Body of pancreas (tissue), 4 donors: ENCODE measurements around the gene LAIR2. TPM values are rescaled to one million over a fixed set of nuclear protein-coding genes. Genes with fewer than 3 reads are reported as not detected.

Experiments used
- ATAC-seq: fragments of 150-250 bp; one replicate; pipeline ENCODE4 v1.9.1; 2016
- DNase-seq, 4 donors: peaks; one replicate each; pipeline ENCODE4 v3.0.0-alpha.2; 2019
- H3K27ac ChIP-seq, 4 donors: fragments of 200-600 bp; sonication (generic); 1 replicate in 3 of 4; 2 replicates in 1 of 4; pipeline versions ENCODE4 v1.5.1 to v1.6.1; 2016 to 2019; ENCODE audit warnings: mild to moderate bottlenecking in 1 of 4, mixed read lengths in 1 of 4, moderate library complexity in 1 of 4
- H3K27me3 ChIP-seq, 2 donors: fragments of 200-600 bp; sonication (generic); one replicate each; pipeline ENCODE4 v1.6.0; 2016; ENCODE audit warnings: mild to moderate bottlenecking in 1 of 2
- H3K36me3 ChIP-seq, 2 donors: fragments of 200-600 bp; sonication (generic); replicated peaks in 1 of 2; 2 replicates each; pipeline ENCODE4 v1.5.1; 2016; ENCODE audit warnings: low read depth in 2 of 2; ENCODE audit not compliant: insufficient read depth in 1 of 2
- H3K4me1 ChIP-seq: fragments of 200-600 bp; sonication (generic); one replicate; pipeline ENCODE4 v1.6.0; 2016
- H3K4me3 ChIP-seq, 2 donors: fragments of 200-600 bp; sonication (generic); 1 replicate in 1 of 2; 2 replicates in 1 of 2; pipeline ENCODE4 v1.5.1; 2016 to 2019
- H3K9me3 ChIP-seq, 3 donors: fragments of 200-600 bp; sonication (generic); 1 replicate in 2 of 3; 2 replicates in 1 of 3; pipeline ENCODE4 v1.5.1; 2016
- CTCF ChIP-seq, 7 experiments: fragments of 450-650 bp in 4 of 7; fragments of 200-600 bp in 3 of 7; sonication (generic) in 3 of 7; IDR thresholded peaks; one replicate each; pipeline ENCODE4 v1.5.1; 2016 to 2019; ENCODE audit warnings: antibody characterized with exemption in 7 of 7
- POLR2A ChIP-seq, 3 donors: fragments of 450-650 bp; IDR thresholded peaks; one replicate each; pipeline ENCODE4 v1.6.1; 2016; ENCODE audit warnings: antibody characterized with exemption in 3 of 3, mild to moderate bottlenecking in 2 of 3
- WGBS, 2 donors: methylation state at CpG; one replicate each; pipeline ENCODE4 v1.1.5; 2017; 5-methylcytosine and 5-hydroxymethylcytosine counted together
- intact Hi-C: fragments of 100-400 bp; cut with DNase I; formaldehyde crosslinking; loops from one replicate; pipeline ENCODE4 v1.15.1; 2023
- total RNA-seq, 2 donors: library from RNA; depleted of rRNA; stranded (reverse); fragments of >200 nt; gene quantifications; one replicate each; pipeline ENCODE4 v1.1.0, GENCODE V29; 2016

The LAIR2 gene
- total RNA-seq, 2 donors from 2014 or later = not detected

DNA sequence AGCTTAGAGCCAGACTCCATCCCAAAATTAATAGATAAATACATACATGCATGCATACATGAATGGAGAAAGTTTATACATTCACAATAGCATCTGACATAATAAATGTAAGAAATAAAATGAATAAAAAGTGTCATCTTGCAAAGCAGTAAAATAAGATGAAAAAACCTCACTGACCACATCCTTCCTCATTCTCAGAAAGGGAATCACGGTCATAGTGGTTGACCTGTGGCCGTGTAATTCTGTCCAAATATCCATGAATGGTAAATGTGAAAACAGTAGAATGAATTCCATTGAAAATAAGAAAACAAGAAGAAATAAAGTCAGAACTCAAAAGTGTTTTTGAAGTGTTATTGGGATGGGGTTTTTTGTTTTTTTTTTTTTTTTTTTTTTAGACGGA lies 19.7 kb upstream of the LAIR2 start:
- 58 to 71% methylated on average over 3 of the region's 3 CpGs for WGBS, 2 donors
- H3K9me3 ChIP-seq = no peaks in the 10 kb centered on the region
- peaks cover 0 to 5% of the 10 kb centered on the region in 2 donors for H3K27me3 ChIP-seq
- no peak overlapping the region for H3K4me3 ChIP-seq
- H3K4me1 ChIP-seq = no peaks in the 10 kb centered on the region
- H3K36me3 ChIP-seq = no peaks in the 10 kb centered on the region
- TF ChIP-seq POLR2A (IDR thresholded peaks at IDR 0.05) (no peak), CTCF (IDR thresholded peaks at IDR 0.05) (no peak)
- intact Hi-C loops = loop anchor here (10.0 kb wide), 1 partner anchor 192 kb away; no protein-coding TSS in a partner anchor
- H3K27ac ChIP-seq = no peak overlapping the region
- DNase-seq (no peak), ATAC-seq (no peak)

DNA sequence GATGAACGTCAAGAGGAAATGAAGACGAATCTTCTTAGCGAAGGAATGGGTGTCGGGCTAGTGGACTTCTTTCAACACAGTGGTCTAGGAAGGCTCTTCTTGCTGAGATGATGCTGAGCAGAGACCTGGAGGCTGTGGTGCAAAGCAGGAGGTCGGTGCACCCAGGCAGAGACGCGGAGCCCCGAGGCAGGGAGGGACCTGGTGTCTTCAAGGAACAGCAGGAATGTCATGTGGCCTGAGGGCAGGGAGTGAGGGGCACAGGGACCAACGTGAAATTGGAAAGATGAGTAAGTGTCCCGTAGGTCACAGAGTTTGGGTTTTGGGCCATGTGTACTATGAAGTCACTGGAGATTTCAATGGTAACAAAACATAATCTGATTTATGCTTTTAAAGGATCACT lies 18.2 kb upstream of the LAIR2 start:
- TF ChIP-seq CTCF (IDR thresholded peaks at IDR 0.05) (no peak), POLR2A (IDR thresholded peaks at IDR 0.05) (no peak)
- WGBS, 2 donors = 66% methylated on average over 10 of the region's 10 CpGs
- no peak overlapping the region for H3K27ac ChIP-seq
- no peaks in the 10 kb centered on the region for H3K4me1 ChIP-seq
- H3K9me3 ChIP-seq = no peaks in the 10 kb centered on the region
- intact Hi-C loops = loop anchor here (10.0 kb wide), 1 partner anchor 190 kb away; no protein-coding TSS in a partner anchor
- peaks cover 0 to 5% of the 10 kb centered on the region in 2 donors for H3K27me3 ChIP-seq
- no peaks in the 10 kb centered on the region for H3K36me3 ChIP-seq
- no peak overlapping the region for H3K4me3 ChIP-seq
- ATAC-seq (no peak), DNase-seq (no peak)

DNA sequence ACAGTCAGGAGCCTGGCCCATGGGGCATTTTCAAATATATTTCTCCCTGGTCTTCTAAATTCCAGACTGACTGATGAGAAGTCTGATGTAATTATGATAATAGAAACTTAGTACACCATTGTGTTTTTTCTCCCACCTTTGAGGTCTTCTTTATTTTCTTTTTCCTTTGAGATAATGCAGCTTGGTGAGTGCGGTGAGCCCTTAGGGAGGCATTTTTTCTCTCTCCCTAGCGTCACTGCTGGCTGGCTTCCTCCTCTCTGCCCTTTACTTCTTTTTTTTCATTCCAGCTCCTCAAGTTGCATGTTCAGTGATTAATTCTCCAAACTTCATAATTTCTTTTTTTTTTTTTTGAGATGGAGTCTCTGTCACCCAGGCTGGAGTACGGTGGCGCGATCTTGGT lies 16.8 kb upstream of the LAIR2 start:
- intact Hi-C loops = loop anchor here (10.0 kb wide), 1 partner anchor 189 kb away; no protein-coding TSS in a partner anchor
- no peak for ATAC-seq
- H3K36me3 ChIP-seq = no peaks in the 10 kb centered on the region

DNA sequence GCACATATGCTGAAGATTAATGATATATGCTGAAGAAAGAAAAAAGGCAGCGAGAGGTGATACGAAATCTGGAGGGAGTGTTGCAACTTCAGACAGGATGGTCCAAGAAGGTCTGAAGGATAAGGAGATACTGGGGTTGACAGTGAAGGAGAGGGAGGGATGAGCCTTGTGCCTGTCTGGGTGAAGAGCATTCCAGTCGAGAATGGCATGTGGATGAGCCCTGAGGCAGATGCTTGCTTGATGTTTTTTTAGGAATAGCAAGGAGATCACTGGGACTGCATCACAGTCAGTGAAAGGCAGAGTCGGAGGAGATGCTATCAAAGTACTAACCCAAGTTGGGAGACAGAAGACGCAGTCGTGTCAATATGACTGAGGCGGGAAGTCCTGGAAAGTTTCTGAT lies 13.3 kb upstream of the LAIR2 start:
- no peak for ATAC-seq
- 52 to 66% methylated on average over 7 of the region's 7 CpGs for WGBS, 2 donors
- intact Hi-C loops = loop anchor here (10.0 kb wide), 1 partner anchor 185 kb away; no protein-coding TSS in a partner anchor
- Histone ChIP-seq H3K27ac (no peak overlapping the region), H3K27me3 (peaks cover 0 to 5% of the 10 kb centered on the region in 2 donors), H3K36me3 (no peaks in the 10 kb centered on the region), H3K9me3 (no peaks in the 10 kb centered on the region), H3K4me3 (no peak overlapping the region), H3K4me1 (no peaks in the 10 kb centered on the region)
- TF ChIP-seq POLR2A (IDR thresholded peaks at IDR 0.05) = no peak
- no peak for TF ChIP-seq CTCF (IDR thresholded peaks at IDR 0.05)
- no peak for DNase-seq

More for the DNA sequence above, 16.8 kb upstream of the LAIR2 start:
- H3K27ac ChIP-seq = no peak overlapping the region
- peaks cover 0 to 5% of the 10 kb centered on the region in 2 donors for H3K27me3 ChIP-seq
- TF ChIP-seq CTCF (IDR thresholded peaks at IDR 0.05) = no peak
- TF ChIP-seq POLR2A (IDR thresholded peaks at IDR 0.05) = no peak
- no peaks in the 10 kb centered on the region for H3K9me3 ChIP-seq
- WGBS, 2 donors = 64 to 67% methylated on average over 5 of the region's 5 CpGs
- no peak for DNase-seq
- H3K4me3 ChIP-seq = no peak overlapping the region
- no peaks in the 10 kb centered on the region for H3K4me1 ChIP-seq

DNA sequence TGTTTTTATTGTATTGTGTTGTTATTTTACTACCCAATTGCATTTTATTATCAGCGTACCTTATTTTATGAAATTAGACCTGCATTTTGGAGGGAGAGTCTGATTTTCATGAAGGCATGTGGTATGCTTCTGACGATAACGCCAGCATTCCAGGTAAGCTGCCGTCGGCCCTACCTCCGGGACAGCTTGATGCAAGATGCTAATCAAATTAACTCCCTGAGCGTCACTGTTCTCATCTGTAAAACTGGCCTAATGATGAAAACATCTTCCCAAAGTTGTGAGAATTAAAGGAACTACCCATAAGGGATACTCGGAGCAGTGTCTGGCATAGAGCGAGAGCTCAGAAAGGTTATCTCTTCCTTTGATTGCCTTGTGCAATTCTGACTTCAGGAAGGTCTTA lies 12.9 kb upstream of the LAIR2 start:
- no peak for TF ChIP-seq POLR2A (IDR thresholded peaks at IDR 0.05)
- TF ChIP-seq CTCF (IDR thresholded peaks at IDR 0.05) = no peak
- no peaks in the 10 kb centered on the region for H3K9me3 ChIP-seq
- no peak for ATAC-seq
- H3K4me3 ChIP-seq = no peak overlapping the region
- WGBS, 2 donors = 38 to 39% methylated on average over 9 of the region's 9 CpGs
- intact Hi-C loops = loop anchor here (10.0 kb wide), 1 partner anchor 185 kb away; no protein-coding TSS in a partner anchor
- H3K27me3 ChIP-seq = peaks cover 0 to under 1% of the 10 kb centered on the region in 2 donors
- no peaks in the 10 kb centered on the region for H3K36me3 ChIP-seq
- no peaks in the 10 kb centered on the region for H3K4me1 ChIP-seq
- no peak overlapping the region for H3K27ac ChIP-seq
- DNase-seq = no peak
